Measurements from ENCODE around the gene UGT1A5.

- TF ChIP-seq, protein P1, sequence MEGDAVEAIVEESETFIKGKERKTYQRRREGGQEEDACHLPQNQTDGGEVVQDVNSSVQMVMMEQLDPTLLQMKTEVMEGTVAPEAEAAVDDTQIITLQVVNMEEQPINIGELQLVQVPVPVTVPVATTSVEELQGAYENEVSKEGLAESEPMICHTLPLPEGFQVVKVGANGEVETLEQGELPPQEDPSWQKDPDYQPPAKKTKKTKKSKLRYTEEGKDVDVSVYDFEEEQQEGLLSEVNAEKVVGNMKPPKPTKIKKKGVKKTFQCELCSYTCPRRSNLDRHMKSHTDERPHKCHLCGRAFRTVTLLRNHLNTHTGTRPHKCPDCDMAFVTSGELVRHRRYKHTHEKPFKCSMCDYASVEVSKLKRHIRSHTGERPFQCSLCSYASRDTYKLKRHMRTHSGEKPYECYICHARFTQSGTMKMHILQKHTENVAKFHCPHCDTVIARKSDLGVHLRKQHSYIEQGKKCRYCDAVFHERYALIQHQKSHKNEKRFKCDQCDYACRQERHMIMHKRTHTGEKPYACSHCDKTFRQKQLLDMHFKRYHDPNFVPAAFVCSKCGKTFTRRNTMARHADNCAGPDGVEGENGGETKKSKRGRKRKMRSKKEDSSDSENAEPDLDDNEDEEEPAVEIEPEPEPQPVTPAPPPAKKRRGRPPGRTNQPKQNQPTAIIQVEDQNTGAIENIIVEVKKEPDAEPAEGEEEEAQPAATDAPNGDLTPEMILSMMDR (IDR thresholded peaks at IDR 0.05; ENCODE audit: control extremely low read depth in 1 of 3, insufficient read depth in 1 of 3, low read depth in 1 of 3, low read length in 3 of 3) = no peak
- no peak for TF ChIP-seq POLR2A (IDR thresholded peaks at IDR 0.05; ENCODE audit: control extremely low read depth in 1 of 2, low read depth in 2 of 2, low read length in 2 of 2)
Observed at GRCh38 chr2:233714121-233714520, 1.4 kb downstream of the UGT1A5 start.

Measured in H1 (cell line).